HepG2 (cell line): ENCODE results near the gene KRTAP3-2. TPM values are rescaled to one million over a fixed set of nuclear protein-coding genes. Genes with fewer than 3 reads are reported as not detected.

Experiments used
- ARID5B ChIP-seq: IDR thresholded peaks from 2 replicates; pipeline ENCODE4 v1.4.0; 2020; ENCODE audit warnings: mild to moderate bottlenecking, missing genetic modification reagents
- ASH2L ChIP-seq: fragments of 300-600, 200-600 bp; sonication (generic); IDR thresholded peaks from 2 replicates; pipeline ENCODE4 v1.7.0; 2017; ENCODE audit warnings: low read depth, mild to moderate bottlenecking, moderate library complexity, mixed read lengths, low read length; ENCODE audit not compliant: insufficient read length
- CREB1 ChIP-seq, 2 experiments: fragments of 450-650 bp in 1 of 2; IDR thresholded peaks; 2 replicates each; pipeline ENCODE4 v1.6.1; 2016 to 2017; ENCODE audit warnings: control low read depth in 1 of 2, mild to moderate bottlenecking in 1 of 2, missing compliant biosample characterization in 1 of 2, missing genetic modification characterization in 1 of 2
- EED ChIP-seq: sonication (generic); formaldehyde crosslinking; IDR thresholded peaks from 2 replicates; pipeline ENCODE4 v1.5.0; 2020; ENCODE audit warnings: mild to moderate bottlenecking, missing genetic modification reagents
- GMEB2 ChIP-seq: IDR thresholded peaks from 2 replicates; pipeline ENCODE4 v1.6.1; 2016; ENCODE audit warnings: missing biosample characterization, missing genetic modification reagents, low read depth
- HMGXB4 ChIP-seq, 2 experiments: sonication (generic) in 1 of 2; formaldehyde crosslinking in 1 of 2; IDR thresholded peaks; 2 replicates each; pipeline versions ENCODE4 v1.4.0 to v1.6.1; 2018 to 2020; ENCODE audit warnings: missing genetic modification reagents in 2 of 2, borderline replicate concordance in 1 of 2, low read depth in 1 of 2, mild to moderate bottlenecking in 1 of 2, missing biosample characterization in 1 of 2
- HNF4G ChIP-seq, 2 experiments: sonication (generic) in 1 of 2; formaldehyde crosslinking in 1 of 2; IDR thresholded peaks; 2 replicates each; pipeline versions ENCODE4 v1.4.0 to v1.6.1; 2011 to 2020; ENCODE audit warnings: borderline replicate concordance in 2 of 2, low read depth in 2 of 2, mild to moderate bottlenecking in 2 of 2, low read length in 1 of 2, missing genetic modification reagents in 1 of 2, moderate library complexity in 1 of 2
- KLF15 ChIP-seq: sonication (generic); formaldehyde crosslinking; IDR thresholded peaks from 2 replicates; pipeline ENCODE4 v1.8.1; 2023; ENCODE audit warnings: borderline replicate concordance, mild to moderate bottlenecking, inconsistent platforms, missing genetic modification reagents, mixed read lengths
- MAZ ChIP-seq, 2 experiments: sonication (generic) in 1 of 2; formaldehyde crosslinking in 1 of 2; IDR thresholded peaks; 2 replicates each; pipeline versions ENCODE4 v1.5.0 to v1.6.1; 2012 to 2020; ENCODE audit warnings: low read depth in 2 of 2, mild to moderate bottlenecking in 2 of 2, borderline replicate concordance in 1 of 2, improper control_type of control experiment in 1 of 2, low read length in 1 of 2, missing genetic modification reagents in 1 of 2, moderate library complexity in 1 of 2
- MIXL1 ChIP-seq: IDR thresholded peaks from 2 replicates; pipeline ENCODE4 v1.6.1; 2016
- NCOA2 ChIP-seq: sonication (generic); formaldehyde crosslinking; IDR thresholded peaks from 2 replicates; pipeline ENCODE4 v1.8.0; 2022; ENCODE audit warnings: inconsistent platforms
- NR2F2 ChIP-seq: IDR thresholded peaks from 2 replicates; pipeline ENCODE4 v1.6.1; 2012; ENCODE audit warnings: low read depth, inconsistent platforms, borderline replicate concordance
- RARA ChIP-seq: IDR thresholded peaks from 2 replicates; pipeline ENCODE4 v1.6.1; 2016; ENCODE audit warnings: missing genetic modification reagents, missing compliant biosample characterization
- RXRB ChIP-seq: IDR thresholded peaks from 2 replicates; pipeline ENCODE4 v1.6.1; 2016; ENCODE audit warnings: borderline replicate concordance, missing genetic modification reagents, missing compliant biosample characterization
- SAP130 ChIP-seq: IDR thresholded peaks from 2 replicates; pipeline ENCODE4 v1.6.1; 2016; ENCODE audit warnings: low read depth
- SRSF1 ChIP-seq: fragments of 200-400 bp; formaldehyde crosslinking; optimal IDR thresholded peaks from 2 replicates; pipeline ENCODE3; 2017; ENCODE audit warnings: mild to moderate bottlenecking, low read depth, low read length, moderate library complexity
- TBL1XR1 ChIP-seq: fragments of 150-350 bp; IDR thresholded peaks from 2 replicates; pipeline ENCODE4 v1.6.1; 2014; ENCODE audit warnings: borderline replicate concordance, low read length; ENCODE audit not compliant: partially characterized antibody
- TBX2 ChIP-seq: sonication (generic); formaldehyde crosslinking; IDR thresholded peaks from 2 replicates; pipeline ENCODE4 v1.5.0; 2020; ENCODE audit warnings: missing genetic modification reagents, mild to moderate bottlenecking, borderline replicate concordance
- ZKSCAN8 ChIP-seq: IDR thresholded peaks from 2 replicates; pipeline ENCODE4 v1.6.1; 2016; ENCODE audit warnings: borderline replicate concordance, missing genetic modification reagents, missing compliant biosample characterization
- ZNF101 ChIP-seq: sonication (generic); formaldehyde crosslinking; IDR thresholded peaks from 2 replicates; pipeline ENCODE4 v1.4.0; 2020; ENCODE audit warnings: mild to moderate bottlenecking, low read depth, missing genetic modification reagents, borderline replicate concordance
- ZNF263 ChIP-seq: sonication (generic); formaldehyde crosslinking; IDR thresholded peaks from 2 replicates; pipeline ENCODE4 v1.4.0; 2020; ENCODE audit warnings: missing genetic modification reagents
- ZNF367 ChIP-seq: sonication (generic); formaldehyde crosslinking; IDR thresholded peaks from 2 replicates; pipeline ENCODE4 v1.4.0; 2020; ENCODE audit warnings: missing genetic modification reagents, borderline replicate concordance
- polyA plus RNA-seq, 8 experiments: library from polyadenylated mRNA; depleted of rRNA in 3 of 8; stranded (reverse) in 7 of 8; unstranded in 1 of 8; fragments of >200 nt; fragmentation: Illumina TruSeq in 4 of 8; extraction: Trizol in 4 of 8; gene quantifications; 2 replicates each; pipeline versions ENCODE4 v1.2.1 to v1.2.3, GENCODE V29; 2011 to 2016; ENCODE audit warnings: low read depth in 4 of 8, missing spikeins in 1 of 8, mixed read lengths in 1 of 8; ENCODE audit not compliant: insufficient read depth in 1 of 8
- total RNA-seq, 5 experiments: library from RNA; depleted of rRNA; stranded (reverse); fragments of >200 nt; fragmentation: Illumina TruSeq; extraction: Trizol; gene quantifications; 2 replicates each; pipeline ENCODE4 v1.2.3, GENCODE V29; 2016; ENCODE audit warnings: low read depth in 1 of 5

Gene KRTAP3-2
- total and polyA plus RNA-seq, 2 of the 13 experiments (the other 11 are each of a cell fraction or from before 2014, with no cell fraction given) = not detected

- TF ChIP-seq NCOA2 (CRISPR knock-in tag) (peak; percentile 50; the same call in 1 of the 2 replicates), CREB1 (IDR thresholded peaks at IDR 0.05) (0 out of 2 replicates have a peak, but pooled peaks have one; percentile 34), CREB1 (CRISPR knock-in tag; IDR thresholded peaks at IDR 0.05) (no peak), ZNF263 (no peak), RARA (peak; percentile 78), SAP130 (CRISPR knock-in tag) (no peak), MIXL1 (CRISPR knock-in tag) (peak; percentile 53; the same call in 1 of the 2 replicates), GMEB2 (CRISPR knock-in tag) (no peak), EED (CRISPR knock-in tag) (no peak), TBX2 (CRISPR knock-in tag) (no peak), NR2F2 (peak; percentile 26; the same call in 1 of the 2 replicates), ZNF101 (CRISPR knock-in tag) (no peak), HMGXB4 (CRISPR knock-in tag; IDR thresholded peaks at IDR 0.05; ENCODE audit: borderline replicate concordance in 1 of 2, low read depth in 1 of 2) (no peak), KLF15 (no peak), ZNF367 (CRISPR knock-in tag) (no peak), RXRB (CRISPR knock-in tag) (peak; percentile 76), MAZ (IDR thresholded peaks at IDR 0.05; ENCODE audit: borderline replicate concordance, low read depth, low read length) (no peak), MAZ (CRISPR knock-in tag; IDR thresholded peaks at IDR 0.05; ENCODE audit: low read depth) (no peak), HNF4G (IDR thresholded peaks at IDR 0.05; ENCODE audit: borderline replicate concordance, low read depth, low read length) (peak; percentile 38; the same call in 1 of the 2 replicates), HNF4G (CRISPR knock-in tag; IDR thresholded peaks at IDR 0.05; ENCODE audit: borderline replicate concordance, low read depth) (no peak), TBL1XR1 (peak; percentile 34), ZKSCAN8 (CRISPR knock-in tag) (no peak), ASH2L (peak; percentile 35), ARID5B (CRISPR knock-in tag) (peak; percentile 46; the same call in 1 of the 2 replicates), SRSF1 (no peak)
These were observed 3.1 kb upstream of the KRTAP3-2 start (continued) for GRCh38 chr17:41002814-41003213.
